ENCODE data around the gene DDX20. TPM values are rescaled to one million over a fixed set of nuclear protein-coding genes. Genes with fewer than 3 reads are reported as not detected.

DDX20 gene
- total and polyA plus RNA-seq, 2 experiments from 2014 or later: 11.5 to 24.2 TPM

- Histone ChIP-seq H4K20me1 (ENCODE audit: insufficient read depth) (no peaks in the 10 kb centered on the region), H3K9me2 (ENCODE audit: insufficient read depth) (no peaks in the 10 kb centered on the region), H3K36me3 (ENCODE audit: low read depth) (no peaks in the 10 kb centered on the region), H3K27me3 (replicated peaks; ENCODE audit: insufficient read depth) (no peaks in the 10 kb centered on the region; the same call in 1 of the 2 replicates), H2AFZ (no peak overlapping the region), H3K4me3 (no peak overlapping the region), H3K27ac (no peak overlapping the region), H3K79me2 (ENCODE audit: insufficient read depth) (no peaks in the 10 kb centered on the region), H3K9ac (no peak overlapping the region), H3F3A (ENCODE audit: insufficient read depth) (no peaks in the 10 kb centered on the region), H3K9me3 (ENCODE audit: low read depth) (no peaks in the 10 kb centered on the region), H3K4me1 (ENCODE audit: insufficient read depth) (no peaks in the 10 kb centered on the region), H3K4me2 (ENCODE audit: unreplicated experiment) (no peak overlapping the region)
- 52 to 57% methylated on average over 13 of the region's 13 CpGs for whole genome bisulfite sequencing, 2 experiments (ENCODE audit: low coverage in 1 of 2, low lambda C conversion rate in 2 of 2, missing lambda C conversion rate in 2 of 2)
- in situ Hi-C loops (cut with MboI): no loop called here
- no peak for TF ChIP-seq EZH2phosphoT487 (IDR thresholded peaks at IDR 0.05; ENCODE audit: insufficient read depth, low read depth)
- TF ChIP-seq EZH2 (IDR thresholded peaks at IDR 0.05; ENCODE audit: insufficient read depth, poor library complexity, severe bottlenecking): no peak
- DNase-seq: no peak
Measured at GRCh38 chr1:111801071-111801850, 45.6 kb downstream of the DDX20 start.

- no peaks in the 10 kb centered on the region for H4K20me1 ChIP-seq (ENCODE audit: insufficient read depth)
- H3K36me3 ChIP-seq (ENCODE audit: low read depth): no peaks in the 10 kb centered on the region
- H2AFZ ChIP-seq: no peak overlapping the region
- no peak overlapping the region for H3K9ac ChIP-seq
- 40 to 45% methylated on average over 6 of the region's 6 CpGs for WGBS, 2 experiments (ENCODE audit: low coverage in 1 of 2, low lambda C conversion rate in 2 of 2, missing lambda C conversion rate in 2 of 2)
- no peaks in the 10 kb centered on the region for H3K9me2 ChIP-seq (ENCODE audit: insufficient read depth)
- in situ Hi-C loops (cut with MboI): no loop called here
- no peaks in the 10 kb centered on the region for H3K9me3 ChIP-seq (ENCODE audit: low read depth)
- no peak for TF ChIP-seq EZH2phosphoT487 (IDR thresholded peaks at IDR 0.05; ENCODE audit: insufficient read depth, low read depth)
- no peak for TF ChIP-seq EZH2 (IDR thresholded peaks at IDR 0.05; ENCODE audit: insufficient read depth, poor library complexity, severe bottlenecking)
- H3K4me3 ChIP-seq: no peak overlapping the region
- H3K27ac ChIP-seq: no peak overlapping the region
- no peaks in the 10 kb centered on the region for H3K4me1 ChIP-seq (ENCODE audit: insufficient read depth)
- no peaks in the 10 kb centered on the region for H3K79me2 ChIP-seq (ENCODE audit: insufficient read depth)
- H3K27me3 ChIP-seq (replicated peaks; ENCODE audit: insufficient read depth): peaks cover 6% of the 10 kb centered on the region; the same call in 1 of the 2 replicates
- no peak overlapping the region for H3K4me2 ChIP-seq (ENCODE audit: unreplicated experiment)
- no peak for DNase-seq
- H3F3A ChIP-seq (ENCODE audit: insufficient read depth): no peaks in the 10 kb centered on the region
Measured at GRCh38 chr1:111802110-111802509, 46.4 kb downstream of the DDX20 start.

GRCh38 chr1:111802984-111803383 is 47.3 kb downstream of the DDX20 start:
- no peak overlapping the region for H3K9ac ChIP-seq
- no peaks in the 10 kb centered on the region for H3K9me3 ChIP-seq (ENCODE audit: low read depth)
- no peaks in the 10 kb centered on the region for H3F3A ChIP-seq (ENCODE audit: insufficient read depth)
- no peaks in the 10 kb centered on the region for H3K36me3 ChIP-seq (ENCODE audit: low read depth)
- in situ Hi-C loops (cut with MboI): no loop called here
- H3K27me3 ChIP-seq (replicated peaks; ENCODE audit: insufficient read depth): peaks cover 10% of the 10 kb centered on the region; the same call in 1 of the 2 replicates
- no peak overlapping the region for H3K27ac ChIP-seq
- WGBS, 2 experiments (ENCODE audit: low coverage in 1 of 2, low lambda C conversion rate in 2 of 2, missing lambda C conversion rate in 2 of 2): 54 to 55% methylated on average over 5 of the region's 5 CpGs
- H3K4me1 ChIP-seq (ENCODE audit: insufficient read depth): no peaks in the 10 kb centered on the region
- H4K20me1 ChIP-seq (ENCODE audit: insufficient read depth): no peaks in the 10 kb centered on the region
- no peak overlapping the region for H3K4me3 ChIP-seq
- H3K9me2 ChIP-seq (ENCODE audit: insufficient read depth): no peaks in the 10 kb centered on the region
- H3K4me2 ChIP-seq (ENCODE audit: unreplicated experiment): no peak overlapping the region
- no peak for DNase-seq
- TF ChIP-seq EZH2phosphoT487 (IDR thresholded peaks at IDR 0.05; ENCODE audit: insufficient read depth, low read depth): no peak
- no peak for TF ChIP-seq EZH2 (IDR thresholded peaks at IDR 0.05; ENCODE audit: insufficient read depth, poor library complexity, severe bottlenecking)
- H2AFZ ChIP-seq: no peak overlapping the region
- H3K79me2 ChIP-seq (ENCODE audit: insufficient read depth): no peaks in the 10 kb centered on the region

GRCh38 chr1:111803951-111804350 is 48.2 kb downstream of the DDX20 start:
- DNase-seq: no peak
- Histone ChIP-seq H4K20me1 (ENCODE audit: insufficient read depth) (no peaks in the 10 kb centered on the region), H2AFZ (no peak overlapping the region), H3K4me2 (ENCODE audit: unreplicated experiment) (no peak overlapping the region), H3K27me3 (replicated peaks; ENCODE audit: insufficient read depth) (peaks cover 10% of the 10 kb centered on the region; the same call in 1 of the 2 replicates), H3K36me3 (ENCODE audit: low read depth) (no peaks in the 10 kb centered on the region), H3K27ac (no peak overlapping the region), H3K9me3 (ENCODE audit: low read depth) (no peaks in the 10 kb centered on the region), H3K9ac (no peak overlapping the region), H3K4me3 (no peak overlapping the region), H3K4me1 (ENCODE audit: insufficient read depth) (no peaks in the 10 kb centered on the region), H3K79me2 (ENCODE audit: insufficient read depth) (no peaks in the 10 kb centered on the region), H3K9me2 (ENCODE audit: insufficient read depth) (no peaks in the 10 kb centered on the region), H3F3A (ENCODE audit: insufficient read depth) (no peaks in the 10 kb centered on the region)
- WGBS, 2 experiments (ENCODE audit: low coverage in 1 of 2, low lambda C conversion rate in 2 of 2, missing lambda C conversion rate in 2 of 2): 52 to 58% methylated on average over 5 of the region's 5 CpGs
- TF ChIP-seq EZH2phosphoT487 (IDR thresholded peaks at IDR 0.05; ENCODE audit: insufficient read depth, low read depth) (no peak), EZH2 (IDR thresholded peaks at IDR 0.05; ENCODE audit: insufficient read depth, poor library complexity, severe bottlenecking) (no peak)
- in situ Hi-C loops (cut with MboI): no loop called here
